Uterus (tissue), 2 donors: ENCODE results near the gene SMO.

Experiments used
- CTCF ChIP-seq, 4 experiments: fragments of 200-600 bp in 2 of 4; fragments of 450-650 bp in 2 of 4; sonication (generic) in 2 of 4; IDR thresholded peaks; one replicate each; pipeline ENCODE4 v1.5.1; 2016 to 2019; ENCODE audit warnings: antibody characterized with exemption in 4 of 4, mild to moderate bottlenecking in 2 of 4, moderate library complexity in 1 of 4
- POLR2A ChIP-seq, 2 donors: fragments of 450-650 bp; IDR thresholded peaks; one replicate each; pipeline ENCODE4 v1.6.1; 2016; ENCODE audit warnings: antibody characterized with exemption in 2 of 2, mild to moderate bottlenecking in 1 of 2, moderate library complexity in 1 of 2

DNA sequence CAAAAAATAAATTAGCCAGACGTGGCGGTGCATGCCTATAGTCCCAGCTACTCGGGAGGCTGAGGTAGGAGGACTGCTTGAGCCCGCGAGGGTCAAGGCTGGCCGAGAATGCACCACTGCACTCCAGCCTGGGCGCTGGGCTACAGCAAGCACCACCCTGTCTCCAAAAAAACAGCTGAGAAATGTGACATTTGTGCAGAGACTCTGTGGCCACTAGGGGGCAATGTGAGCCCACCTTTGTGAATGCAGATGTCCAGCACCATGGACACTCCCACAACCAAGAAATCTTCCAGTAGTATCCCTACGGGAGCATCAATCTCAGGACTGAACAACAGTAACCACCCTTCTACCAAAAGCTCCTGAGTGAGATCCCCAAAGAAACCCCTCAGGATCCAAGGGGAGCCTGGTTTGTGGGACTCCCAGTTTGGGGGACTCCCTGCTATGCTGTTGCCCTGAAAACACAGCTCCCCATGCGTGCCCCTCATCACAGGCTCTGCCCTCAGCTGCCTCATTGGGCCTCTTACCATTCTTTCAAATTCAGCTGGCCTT is 30.2 kb downstream of the SMO start:
- TF ChIP-seq CTCF (IDR thresholded peaks at IDR 0.05) (peak; percentile 77 to 90 (median 88)), POLR2A (IDR thresholded peaks at IDR 0.05) (no peak)
